ENCODE data around the gene UGP2.

The UGP2 gene

GRCh38 chr2:63870679-63871078, 29.0 kb downstream of the UGP2 start:
- no peak for DNase-seq (ENCODE audit: extremely low read depth, low read depth)
- TF ChIP-seq CTCF (IDR thresholded peaks at IDR 0.05; ENCODE audit: low read depth, low read length), result no peak

- DNase-seq (ENCODE audit: extremely low read depth, low read depth), result no peak
- no peak for TF ChIP-seq CTCF (IDR thresholded peaks at IDR 0.05; ENCODE audit: low read depth, low read length)
These were observed 30.2 kb downstream of the UGP2 start for GRCh38 chr2:63871864-63872263.

- no peak for TF ChIP-seq CTCF (IDR thresholded peaks at IDR 0.05; ENCODE audit: low read depth, low read length)
- DNase-seq (ENCODE audit: extremely low read depth, low read depth), result no peak
These were observed 31.1 kb downstream of the UGP2 start for GRCh38 chr2:63872571-63873328.

- no peak for TF ChIP-seq CTCF (IDR thresholded peaks at IDR 0.05; ENCODE audit: low read depth, low read length)
- no peak for DNase-seq (ENCODE audit: extremely low read depth, low read depth)
These were observed 32.8 kb downstream of the UGP2 start for GRCh38 chr2:63874204-63875130.

GRCh38 chr2:63875131-63875527, 33.4 kb downstream of the UGP2 start:
- no peak for TF ChIP-seq CTCF (IDR thresholded peaks at IDR 0.05; ENCODE audit: low read depth, low read length)
- peak; percentile 71 for DNase-seq (ENCODE audit: extremely low read depth, low read depth)

- no peak for DNase-seq (ENCODE audit: extremely low read depth, low read depth)
- TF ChIP-seq CTCF (IDR thresholded peaks at IDR 0.05; ENCODE audit: low read depth, low read length), result no peak
These were observed 34.0 kb downstream of the UGP2 start for GRCh38 chr2:63875559-63876245.

Measured in AG09319 (cell line).